Ectodermal cell (in vitro differentiated cells): ENCODE measurements around the gene GCGR. TPM values are rescaled to one million over a fixed set of nuclear protein-coding genes. Genes with fewer than 3 reads are reported as not detected.

Experiments used
- H3K27ac ChIP-seq: 2 replicates; pipeline ENCODE4 v1.7.0; 2013; ENCODE audit warnings: mild to moderate bottlenecking, low read depth, low read length; ENCODE audit not compliant: insufficient read depth, poor library complexity, severe bottlenecking
- H3K27me3 ChIP-seq: 2 replicates; pipeline ENCODE4 v1.7.0; 2013; ENCODE audit warnings: mild to moderate bottlenecking, low read length; ENCODE audit not compliant: insufficient read depth, control insufficient read depth, poor library complexity, severe bottlenecking
- H3K36me3 ChIP-seq: one replicate; pipeline ENCODE4 v1.7.0; 2013; ENCODE audit warnings: low read length; ENCODE audit not compliant: control insufficient read depth, insufficient read depth
- H3K4me1 ChIP-seq: one replicate; pipeline ENCODE4 v1.7.0; 2013; ENCODE audit warnings: low read length; ENCODE audit not compliant: control insufficient read depth, insufficient read depth
- H3K4me3 ChIP-seq: 2 replicates; pipeline ENCODE4 v1.7.0; 2013; ENCODE audit warnings: low read depth, low read length, control low read depth; ENCODE audit not compliant: insufficient read depth
- H3K9me3 ChIP-seq: 2 replicates; pipeline ENCODE4 v1.7.0; 2013; ENCODE audit warnings: mild to moderate bottlenecking, low read length, moderate library complexity; ENCODE audit not compliant: control insufficient read depth
- WGBS, 2 experiments: methylation state at CpG; one replicate each; pipeline ENCODE4 v1.1.7; 2013; ENCODE audit warnings: missing lambda C conversion rate in 2 of 2; 5-methylcytosine and 5-hydroxymethylcytosine counted together
- polyA plus RNA-seq, 4 experiments: library from polyadenylated mRNA; stranded (reverse); fragments of 50-300 nt; gene quantifications; one replicate each; pipeline ENCODE4 v1.2.3, GENCODE V29; 2013

The GCGR gene
- polyA plus RNA-seq (2013, experiment 1 of 4) = not detected
- polyA plus RNA-seq (2013, experiment 2 of 4) = 0.23 TPM
- not detected for polyA plus RNA-seq (2013, experiment 3 of 4)
- 0.28 TPM for polyA plus RNA-seq (2013, experiment 4 of 4)

DNA sequence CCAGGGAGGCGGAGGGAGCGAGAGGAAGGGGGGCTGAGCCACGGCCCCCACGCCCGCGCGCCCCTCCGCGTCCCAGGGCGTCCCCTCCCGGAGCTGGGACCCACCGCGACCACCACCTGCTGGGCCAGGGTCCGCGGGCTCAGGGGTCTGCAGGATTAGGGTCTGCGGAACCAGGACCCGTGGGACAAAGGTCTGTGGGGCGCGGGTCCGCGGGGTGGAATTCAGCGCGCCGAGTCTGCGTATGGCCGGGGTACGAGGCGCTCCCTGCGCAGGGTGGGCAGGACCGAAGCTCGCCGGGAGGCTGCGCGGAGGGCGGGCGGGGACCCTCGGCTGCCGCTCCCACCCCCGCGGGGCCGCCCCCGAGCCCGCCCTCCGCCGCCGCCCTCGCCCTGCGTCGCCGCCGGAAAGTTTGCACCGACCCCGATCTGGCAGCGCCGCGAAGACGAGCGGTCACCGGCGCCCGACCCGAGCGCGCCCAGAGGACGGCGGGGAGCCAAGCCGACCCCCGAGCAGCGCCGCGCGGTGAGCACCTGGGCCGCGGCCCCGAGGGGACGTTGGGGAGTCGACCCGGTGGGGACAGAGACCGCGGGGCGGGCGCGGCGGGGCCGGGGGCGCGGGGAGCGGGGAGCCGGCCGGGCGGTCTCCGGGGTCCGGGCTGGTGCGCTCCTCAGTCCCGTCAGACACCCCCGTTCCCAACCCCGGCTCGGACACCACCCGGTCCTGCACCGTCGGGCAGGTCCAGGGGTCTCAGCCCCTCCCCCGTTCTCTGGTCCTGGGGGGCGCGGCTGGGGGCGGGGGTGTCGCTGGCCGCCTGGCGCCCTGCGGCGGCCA lies at the start of gene GCGR:
GCGR (plus strand) TSS at position 423 of the 831 bp plus-strand sequence. CDS start 4,869 bp downstream, outside the sequence.
- Histone ChIP-seq H3K36me3 (no peaks in the 10 kb centered on the region), H3K4me1 (no peaks in the 10 kb centered on the region), H3K9me3 (no peaks in the 10 kb centered on the region), H3K27me3 (peaks cover 92% of the 10 kb centered on the region), H3K4me3 (peak within 1 kb of the TSS; percentile 20), H3K27ac (no peak within 1 kb of the TSS)
- WGBS, 2 experiments = 3% methylated on average over 110 of the region's 110 CpGs

DNA sequence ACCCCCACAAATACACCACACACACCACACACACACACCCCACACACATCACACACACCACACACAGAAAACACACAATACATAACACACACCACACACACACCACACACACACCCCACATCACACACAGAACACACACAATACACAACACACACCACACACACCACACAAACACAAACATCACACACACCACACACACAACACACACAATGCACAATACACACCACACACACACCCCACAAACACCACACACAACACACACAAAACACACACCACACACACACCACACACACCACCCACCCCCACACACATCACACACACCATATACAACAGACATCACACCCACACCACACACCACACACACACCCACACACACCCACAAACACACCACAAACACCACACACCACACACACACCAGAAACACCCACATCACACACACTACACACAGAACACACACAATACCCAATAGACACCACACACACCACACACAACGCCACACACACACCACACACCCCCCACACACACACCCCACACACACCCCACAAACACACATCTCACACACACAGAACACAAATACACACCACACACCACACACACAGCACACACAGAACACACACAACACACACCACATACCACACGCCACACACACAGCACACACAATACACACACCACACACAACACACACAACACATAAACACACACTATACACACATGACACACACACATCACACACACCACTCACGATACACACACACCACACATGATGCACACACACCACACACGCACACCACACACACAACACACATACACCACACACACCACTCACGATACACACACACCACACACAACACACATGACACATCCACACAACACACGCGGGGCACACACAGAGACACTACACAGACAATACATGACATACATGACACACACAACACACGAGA lies 11.0 kb upstream of the GCGR start:
- no peaks in the 10 kb centered on the region for H3K9me3 ChIP-seq
- WGBS, 2 experiments = 85 to 95% methylated on average over 7 to 8 of the region's 8 CpGs
- no peak overlapping the region for H3K4me3 ChIP-seq

DNA sequence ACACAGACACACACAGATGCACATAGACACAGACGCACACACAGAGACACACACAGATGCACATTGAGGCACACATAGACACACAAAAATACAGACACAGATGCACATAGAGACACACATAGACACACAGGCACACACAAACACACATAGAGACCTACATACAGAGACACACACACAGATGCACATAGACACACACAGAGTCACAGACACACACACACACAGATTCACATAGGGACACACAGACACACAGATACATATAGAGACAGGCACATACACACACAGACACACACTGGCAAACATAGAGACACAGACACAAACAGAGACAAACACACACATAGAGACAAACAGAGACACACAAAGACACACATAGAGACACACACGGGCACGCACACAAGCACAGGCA lies 9.9 kb upstream of the GCGR start:
- Histone ChIP-seq H3K36me3 (no peaks in the 10 kb centered on the region), H3K4me1 (no peaks in the 10 kb centered on the region), H3K27ac (no peak overlapping the region), H3K27me3 (no peaks in the 10 kb centered on the region), H3K4me3 (no peak overlapping the region), H3K9me3 (no peaks in the 10 kb centered on the region)
- 88 to 92% methylated on average over 3 of the region's 3 CpGs for WGBS, 2 experiments

More for the DNA sequence above, 11.0 kb upstream of the GCGR start:
- Histone ChIP-seq H3K36me3 (no peaks in the 10 kb centered on the region), H3K4me1 (no peaks in the 10 kb centered on the region), H3K27me3 (no peaks in the 10 kb centered on the region), H3K27ac (no peak overlapping the region)

DNA sequence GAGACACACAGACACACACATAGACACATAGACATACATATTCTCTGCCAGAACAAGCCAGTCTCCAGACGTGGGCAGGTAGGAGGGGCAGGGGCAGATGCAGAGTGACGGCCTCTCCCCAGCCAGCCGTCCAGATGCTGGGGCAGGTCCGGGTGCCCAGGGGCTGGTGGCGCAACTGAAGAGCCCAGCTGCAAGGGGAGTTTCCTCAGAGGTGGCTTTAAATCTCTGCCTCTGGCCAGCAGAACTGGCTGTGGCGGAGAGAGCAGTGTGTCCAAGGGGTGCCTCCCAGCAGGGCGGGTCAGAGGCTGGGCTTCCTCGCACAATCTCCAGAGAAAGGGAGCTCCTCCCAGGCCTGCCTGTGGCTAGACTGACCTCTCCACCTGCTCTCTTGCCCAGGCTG lies 9.4 kb upstream of the GCGR start:
- 38 to 40% methylated on average over 8 of the region's 8 CpGs for WGBS, 2 experiments
- no peaks in the 10 kb centered on the region for H3K36me3 ChIP-seq

DNA sequence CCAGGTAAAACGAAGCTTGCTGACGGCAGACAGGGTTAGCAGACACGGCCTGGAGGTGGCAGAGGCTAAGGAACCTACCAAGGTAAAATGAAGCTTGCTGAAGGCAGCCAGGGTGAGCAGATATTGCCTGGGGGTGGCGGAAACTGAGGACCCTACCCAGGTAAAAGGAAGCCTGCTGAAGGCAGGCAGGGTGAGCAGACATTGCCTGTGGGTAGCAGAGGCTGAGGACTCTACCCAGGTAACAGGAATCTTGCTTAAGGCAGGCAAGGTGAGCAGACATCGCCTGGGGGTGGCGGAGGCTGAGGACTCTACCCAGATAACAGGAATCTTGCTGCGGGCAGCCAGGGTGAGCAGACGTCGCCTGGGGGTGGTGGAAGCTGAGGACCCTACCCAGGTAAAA lies 2.6 kb upstream of the GCGR start:
- 86 to 92% methylated on average over 9 of the region's 9 CpGs for WGBS, 2 experiments
- H3K4me1 ChIP-seq = no peaks in the 10 kb centered on the region
- no peak overlapping the region for H3K27ac ChIP-seq
- H3K4me3 ChIP-seq = no peak overlapping the region
- peaks cover 69% of the 10 kb centered on the region for H3K27me3 ChIP-seq
- no peaks in the 10 kb centered on the region for H3K36me3 ChIP-seq
- no peaks in the 10 kb centered on the region for H3K9me3 ChIP-seq

More for the DNA sequence above, 9.4 kb upstream of the GCGR start:
- Histone ChIP-seq H3K9me3 (no peaks in the 10 kb centered on the region), H3K27ac (no peak overlapping the region), H3K27me3 (peaks cover 1% of the 10 kb centered on the region), H3K4me1 (no peaks in the 10 kb centered on the region), H3K4me3 (no peak overlapping the region)

DNA sequence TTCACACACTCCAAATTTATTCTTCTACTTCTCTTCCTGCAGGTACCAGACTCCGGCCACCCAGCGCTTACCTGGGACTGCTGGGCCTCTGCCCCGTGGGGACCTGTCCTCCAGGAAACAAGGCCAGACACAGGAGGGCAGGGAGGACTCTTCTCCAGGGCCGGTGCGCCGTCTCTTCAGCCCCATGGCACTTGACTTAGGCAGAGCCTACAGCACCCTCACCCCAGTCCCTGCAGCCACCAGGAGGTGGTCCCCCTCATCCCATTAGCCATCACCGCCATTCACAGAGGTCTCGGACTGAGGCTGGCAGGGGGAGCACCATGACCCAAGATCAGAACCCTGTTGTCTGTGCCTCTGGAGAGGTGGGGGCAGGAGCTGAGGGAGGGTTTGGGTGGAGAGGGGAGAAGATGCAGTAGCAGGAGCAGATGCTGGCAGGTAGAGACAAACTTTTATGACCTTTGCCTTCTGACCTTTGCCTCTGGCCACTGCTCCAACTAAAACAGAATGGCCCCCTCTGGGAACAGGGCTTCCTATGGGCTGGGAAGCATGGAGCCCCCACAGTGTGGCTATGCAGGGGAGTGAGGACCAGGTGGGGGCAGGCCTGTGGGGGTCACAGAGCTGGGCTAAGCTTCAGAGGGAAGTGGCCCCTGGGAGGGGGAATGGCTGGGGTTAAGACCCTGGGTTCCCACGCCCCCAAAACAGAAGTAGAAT lies 1.7 kb upstream of the GCGR start:
- Histone ChIP-seq H3K36me3 (no peaks in the 10 kb centered on the region), H3K4me1 (no peaks in the 10 kb centered on the region), H3K27me3 (peaks cover 77% of the 10 kb centered on the region), H3K27ac (no peak overlapping the region), H3K4me3 (no peak overlapping the region), H3K9me3 (no peaks in the 10 kb centered on the region)
- WGBS, 2 experiments = 89% methylated on average over 9 of the region's 9 CpGs

DNA sequence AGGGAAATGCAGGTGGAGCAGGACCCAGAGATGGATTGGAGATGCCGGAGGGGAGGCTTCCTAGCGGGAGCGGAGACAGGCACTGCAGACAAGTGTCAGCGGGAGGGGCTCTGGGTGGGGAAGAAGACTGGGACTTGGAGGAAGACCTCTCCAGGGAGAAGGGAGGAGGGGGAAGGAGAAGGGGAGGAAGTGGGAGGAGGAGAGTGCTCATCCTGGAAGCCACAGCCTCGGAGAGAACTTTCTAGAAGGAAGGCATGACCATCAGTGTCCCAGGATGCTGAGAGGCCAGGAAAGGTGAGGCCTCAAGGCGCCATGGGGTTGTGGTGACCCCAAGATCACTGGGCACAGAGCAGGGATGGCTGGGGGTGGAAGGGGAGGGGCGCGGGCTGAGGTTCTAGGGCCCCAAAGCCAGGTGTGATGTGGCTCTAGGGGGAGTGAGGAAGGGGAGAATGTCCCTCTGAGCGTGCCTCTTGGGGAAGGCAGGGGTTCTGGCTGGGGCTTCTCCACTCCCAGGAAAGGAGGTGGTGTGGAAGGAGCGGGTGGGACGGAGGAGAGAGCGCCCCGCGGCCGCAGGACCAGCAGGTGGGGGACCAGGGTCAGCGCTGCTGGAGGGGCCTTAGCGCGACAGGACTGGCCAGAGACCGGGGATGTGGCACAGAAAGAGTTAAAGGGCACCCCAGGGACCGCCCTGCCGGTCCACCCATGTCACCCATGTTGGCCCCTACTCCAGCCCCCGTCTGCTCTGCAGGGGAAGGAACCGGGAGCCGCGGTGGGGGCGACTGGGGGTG lies 900 bp upstream of the GCGR start:
- WGBS, 2 experiments = 34 to 37% methylated on average over 26 of the region's 26 CpGs
- H3K4me1 ChIP-seq = no peaks in the 10 kb centered on the region

DNA sequence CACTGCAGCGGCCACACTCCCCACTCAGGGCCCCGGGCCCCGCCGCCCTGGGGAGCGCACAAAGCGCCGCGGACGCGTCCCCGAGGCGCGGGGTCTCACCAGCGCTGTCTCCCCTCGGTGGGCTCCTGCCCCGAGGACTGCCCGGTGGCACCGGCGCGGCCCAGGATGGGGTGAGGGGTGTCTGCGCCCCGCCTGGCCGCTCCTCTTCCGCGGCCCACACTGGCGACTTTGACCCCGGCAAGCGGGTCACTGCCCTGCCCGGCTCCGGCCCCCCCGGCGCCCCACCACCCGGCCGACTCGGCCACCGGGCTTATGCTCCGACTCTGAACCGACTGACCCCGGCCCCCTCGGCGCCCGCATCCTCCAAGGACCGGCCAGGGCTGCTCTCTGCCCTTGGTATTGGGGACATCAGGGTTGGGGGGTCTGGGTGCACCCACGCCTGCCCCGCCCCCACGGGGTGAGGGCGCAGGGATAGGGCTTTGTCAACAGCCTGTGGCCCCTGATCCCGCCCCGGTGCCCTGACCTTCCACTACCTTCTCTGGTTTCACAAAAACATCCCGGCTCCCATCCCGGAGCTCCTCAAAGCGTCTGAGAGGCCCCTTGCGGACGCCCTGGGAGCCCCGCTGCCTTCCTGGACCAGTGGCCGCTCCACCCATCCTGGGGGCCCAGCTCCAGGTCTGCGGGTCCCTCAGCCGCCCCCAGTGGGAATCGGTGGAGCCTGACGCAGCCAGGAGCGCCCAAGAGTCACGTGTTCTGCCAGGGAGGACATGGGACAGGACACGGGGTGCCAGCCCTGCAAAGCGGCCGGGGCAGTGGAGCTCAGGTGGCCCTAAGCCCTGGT lies 829 bp downstream of the GCGR start:
- no peak overlapping the region for H3K27ac ChIP-seq
- no peaks in the 10 kb centered on the region for H3K4me1 ChIP-seq
- no peaks in the 10 kb centered on the region for H3K9me3 ChIP-seq
- H3K4me3 ChIP-seq = peak overlapping the region; percentile 20
- H3K36me3 ChIP-seq = no peaks in the 10 kb centered on the region
- WGBS, 2 experiments = 8 to 10% methylated on average over 65 of the region's 65 CpGs
- H3K27me3 ChIP-seq = peaks cover 91% of the 10 kb centered on the region

More for the DNA sequence above, 900 bp upstream of the GCGR start:
- peaks cover 86% of the 10 kb centered on the region for H3K27me3 ChIP-seq
- no peaks in the 10 kb centered on the region for H3K9me3 ChIP-seq
- no peaks in the 10 kb centered on the region for H3K36me3 ChIP-seq
- no peak overlapping the region for H3K4me3 ChIP-seq
- no peak overlapping the region for H3K27ac ChIP-seq
